Measurements from ENCODE around the gene SNCB.

- TF ChIP-seq POLR2A (IDR thresholded peaks at IDR 0.05; ENCODE audit: low read depth, low read length): no peak
- no peak for TF ChIP-seq TAF1 (IDR thresholded peaks at IDR 0.05; ENCODE audit: borderline replicate concordance, low read depth, low read length)
- TF ChIP-seq POLR2AphosphoS5 (IDR thresholded peaks at IDR 0.05; ENCODE audit: low read depth, low read length): no peak
Observed at GRCh38 chr5:176574297-176574591, 56.1 kb downstream of the SNCB start.
